Uterus (tissue), 4 donors: ENCODE results near the gene PYGO2. TPM values are rescaled to one million over a fixed set of nuclear protein-coding genes. Genes with fewer than 3 reads are reported as not detected.

ENCODE experiments used
- DNase-seq, 2 donors: peaks; one replicate each; pipeline ENCODE4 v3.0.0-alpha.2; 2019 to 2020
- H3K27ac ChIP-seq, 2 donors: fragments of 200-600 bp; sonication (generic); 1 replicate in 1 of 2; 2 replicates in 1 of 2; pipeline ENCODE4 v1.5.1; 2016 to 2018
- H3K27me3 ChIP-seq, 2 donors: fragments of 200-600 bp; sonication (generic); one replicate each; pipeline ENCODE4 v1.5.1; 2018 to 2019; ENCODE audit warnings: control low read depth in 1 of 2
- H3K36me3 ChIP-seq, 2 donors: fragments of 200-600 bp; sonication (generic); one replicate each; pipeline ENCODE4 v1.5.1; 2019; ENCODE audit warnings: control low read depth in 1 of 2
- H3K4me1 ChIP-seq, 2 donors: fragments of 200-600 bp; sonication (generic); one replicate each; pipeline ENCODE4 v1.5.1; 2018 to 2019; ENCODE audit warnings: control low read depth in 1 of 2
- H3K4me3 ChIP-seq, 2 donors: fragments of 200-600 bp; sonication (generic); 1 replicate in 1 of 2; 2 replicates in 1 of 2; pipeline ENCODE4 v1.5.1; 2018 to 2019; ENCODE audit warnings: mild to moderate bottlenecking in 1 of 2
- H3K9me3 ChIP-seq, 2 donors: fragments of 200-600 bp; sonication (generic); one replicate each; pipeline ENCODE4 v1.5.1; 2019; ENCODE audit warnings: control low read depth in 1 of 2
- CTCF ChIP-seq, 4 experiments: fragments of 200-600 bp in 2 of 4; fragments of 450-650 bp in 2 of 4; sonication (generic) in 2 of 4; IDR thresholded peaks; one replicate each; pipeline ENCODE4 v1.5.1; 2016 to 2019; ENCODE audit warnings: antibody characterized with exemption in 4 of 4, mild to moderate bottlenecking in 2 of 4, moderate library complexity in 1 of 4
- POLR2A ChIP-seq, 2 donors: fragments of 450-650 bp; IDR thresholded peaks; one replicate each; pipeline ENCODE4 v1.6.1; 2016; ENCODE audit warnings: antibody characterized with exemption in 2 of 2, mild to moderate bottlenecking in 1 of 2, moderate library complexity in 1 of 2
- intact Hi-C: fragments of 100-400 bp; cut with DNase I; formaldehyde crosslinking; loops from one replicate; pipeline ENCODE4 v1.15.1; 2023; ENCODE audit warnings: low total_unique reads
- total RNA-seq, 4 donors: library from RNA; depleted of rRNA in 3 of 4; stranded (reverse); fragments of >200 nt in 3 of 4; gene quantifications; one replicate each; pipeline versions ENCODE4 v1.1.0 to v1.2.4, GENCODE V29; 2014 to 2023
- donor health status: DM: yes; HTN: yes; CAD: no.

The PYGO2 gene
- total RNA-seq, 4 donors from 2014 or later: 10.0 to 36.4 (median 15.9) TPM

- H3K36me3 ChIP-seq: no peaks in the 10 kb centered on the region
- peak; percentile 45 to 61 for DNase-seq
- no peaks in the 10 kb centered on the region for H3K9me3 ChIP-seq
- no peak overlapping the region for H3K4me3 ChIP-seq
- no peaks in the 10 kb centered on the region for H3K27me3 ChIP-seq
- intact Hi-C loops: no loop called here
- TF ChIP-seq POLR2A (IDR thresholded peaks at IDR 0.05): no peak
- no peak for TF ChIP-seq CTCF (IDR thresholded peaks at IDR 0.05)
- H3K27ac ChIP-seq: peak overlapping the region; percentile 93 to 99
- peaks cover 0 to 11% of the 10 kb centered on the region in 2 donors for H3K4me1 ChIP-seq
Measured at GRCh38 chr1:155005076-155006011, 43.8 kb upstream of the PYGO2 start.

GRCh38 chr1:155004352-155005075 lies 42.9 kb upstream of the PYGO2 start:
- H3K4me1 ChIP-seq: peaks cover 0 to 19% of the 10 kb centered on the region in 2 donors
- no peak for DNase-seq
- H3K36me3 ChIP-seq: no peaks in the 10 kb centered on the region
- intact Hi-C loops: no loop called here
- H3K27me3 ChIP-seq: no peaks in the 10 kb centered on the region
- TF ChIP-seq CTCF (IDR thresholded peaks at IDR 0.05) (no peak), POLR2A (IDR thresholded peaks at IDR 0.05) (no peak)
- H3K27ac ChIP-seq: peak overlapping the region; percentile 93 to 99
- no peaks in the 10 kb centered on the region for H3K9me3 ChIP-seq
- peak overlapping the region; percentile 56 to 97 for H3K4me3 ChIP-seq

GRCh38 chr1:155003766-155004351 lies 42.3 kb upstream of the PYGO2 start:
- Histone ChIP-seq H3K9me3 (no peaks in the 10 kb centered on the region), H3K4me3 (peak overlapping the region; percentile 56 to 97), H3K36me3 (no peaks in the 10 kb centered on the region), H3K27me3 (no peaks in the 10 kb centered on the region), H3K4me1 (peaks cover 0 to 22% of the 10 kb centered on the region in 2 donors), H3K27ac (peak overlapping the region; percentile 93 to 99)
- DNase-seq: peak; percentile 74 to 77
- intact Hi-C loops: no loop called here
- no peak for TF ChIP-seq POLR2A (IDR thresholded peaks at IDR 0.05)
- no peak for TF ChIP-seq CTCF (IDR thresholded peaks at IDR 0.05)

- Histone ChIP-seq H3K4me1 (peaks cover 0 to 22% of the 10 kb centered on the region in 2 donors), H3K4me3 (peak overlapping the region; percentile 56 to 97), H3K9me3 (no peaks in the 10 kb centered on the region), H3K27ac (peak overlapping the region; percentile 93 to 99), H3K27me3 (no peaks in the 10 kb centered on the region), H3K36me3 (no peaks in the 10 kb centered on the region)
- TF ChIP-seq CTCF (IDR thresholded peaks at IDR 0.05) (no peak), POLR2A (IDR thresholded peaks at IDR 0.05) (peak in 1 of 2 donors; percentile 16)
- intact Hi-C loops: no loop called here
- peak; percentile 59 to 66 for DNase-seq
Measured at GRCh38 chr1:155003227-155003765, 41.7 kb upstream of the PYGO2 start.
